Renal cortex interstitium (tissue), 11 donors: ENCODE measurements around the gene TMEM125. TPM values are rescaled to one million over a fixed set of nuclear protein-coding genes. Genes with fewer than 3 reads are reported as not detected.

ENCODE experiments used
- DNase-seq, 11 donors: peaks; one replicate each; pipeline ENCODE4 v3.0.0-alpha.2; 2013; ENCODE audit warnings: low read depth in 9 of 11, low spot score in 4 of 11; ENCODE audit errors: extremely low read depth in 1 of 11
- polyA plus RNA-seq, 3 donors: library from polyadenylated mRNA; unstranded; fragments of 120-200 nt; gene quantifications; one replicate each; pipeline ENCODE4 v1.2.1, GENCODE V29; 2013; ENCODE audit not compliant: insufficient read length in 3 of 3

Gene TMEM125
- polyA plus RNA-seq, 3 donors = 12.7 to 20.1 (median 19.0) TPM

DNA sequence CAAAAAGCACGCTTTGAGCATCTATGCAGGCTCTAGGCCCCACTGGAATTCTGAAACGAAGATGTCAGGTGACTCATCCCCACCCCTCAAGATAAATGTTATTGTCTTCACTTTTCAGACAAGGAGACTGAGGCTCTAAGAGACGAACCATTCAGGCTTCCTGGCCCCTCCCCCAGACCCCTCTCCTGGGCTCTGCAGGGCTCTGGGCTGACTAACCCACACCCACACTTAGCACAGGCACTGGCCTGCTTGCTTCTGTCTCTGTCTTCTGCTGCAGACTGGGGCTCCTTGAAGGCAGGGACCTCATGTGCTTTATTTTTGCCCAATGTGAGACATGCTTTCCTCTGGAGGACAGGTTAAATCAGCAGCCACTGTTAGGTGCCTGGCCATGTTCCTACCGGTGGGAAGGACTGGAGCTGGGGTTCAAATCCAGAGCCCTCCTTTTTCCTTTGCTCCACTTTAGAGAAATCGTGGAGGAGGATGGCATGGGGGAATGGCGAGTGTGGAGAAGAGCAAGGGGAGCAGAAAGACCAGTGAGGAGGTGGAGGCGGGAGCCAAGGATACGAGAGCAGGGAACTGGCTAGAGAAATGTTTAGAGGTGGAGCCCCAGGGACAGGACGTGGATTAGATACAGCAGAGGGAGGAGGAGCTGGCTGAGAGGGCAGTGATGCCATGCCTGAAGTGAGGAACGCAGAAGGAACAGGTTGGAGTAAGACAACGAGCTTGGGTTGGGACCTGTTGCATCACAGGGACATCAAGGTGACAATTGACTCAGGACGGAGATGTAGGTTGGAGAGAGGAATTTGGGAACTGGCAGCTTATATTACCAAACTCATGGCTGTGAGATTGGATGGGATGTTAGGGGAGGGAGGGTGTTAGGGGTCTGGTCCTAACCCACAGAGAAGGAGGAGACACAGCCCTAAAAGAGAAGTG is 1.7 kb downstream of the TMEM125 start:
- no peak for DNase-seq

DNA sequence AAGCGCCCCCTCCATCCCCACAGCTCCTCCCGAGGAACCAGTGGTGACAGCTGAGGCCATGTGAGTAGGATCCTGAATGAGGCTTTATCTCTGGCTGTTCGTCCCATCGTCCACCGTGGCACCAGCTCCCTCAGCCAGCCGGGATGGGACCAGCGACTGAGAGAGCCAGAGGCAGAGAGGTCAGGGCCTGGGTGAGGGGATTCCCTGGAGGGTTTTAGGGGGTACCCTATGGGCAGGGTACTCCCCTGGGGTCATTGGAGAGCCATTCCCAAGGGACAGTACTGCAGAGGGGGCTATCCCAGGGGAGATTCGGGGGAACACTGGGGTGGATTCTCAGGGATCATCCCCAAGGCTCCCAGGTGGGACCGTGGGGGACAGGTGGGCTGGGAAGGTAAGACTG is 2.4 kb downstream of the TMEM125 start:
- no peak for DNase-seq

DNA sequence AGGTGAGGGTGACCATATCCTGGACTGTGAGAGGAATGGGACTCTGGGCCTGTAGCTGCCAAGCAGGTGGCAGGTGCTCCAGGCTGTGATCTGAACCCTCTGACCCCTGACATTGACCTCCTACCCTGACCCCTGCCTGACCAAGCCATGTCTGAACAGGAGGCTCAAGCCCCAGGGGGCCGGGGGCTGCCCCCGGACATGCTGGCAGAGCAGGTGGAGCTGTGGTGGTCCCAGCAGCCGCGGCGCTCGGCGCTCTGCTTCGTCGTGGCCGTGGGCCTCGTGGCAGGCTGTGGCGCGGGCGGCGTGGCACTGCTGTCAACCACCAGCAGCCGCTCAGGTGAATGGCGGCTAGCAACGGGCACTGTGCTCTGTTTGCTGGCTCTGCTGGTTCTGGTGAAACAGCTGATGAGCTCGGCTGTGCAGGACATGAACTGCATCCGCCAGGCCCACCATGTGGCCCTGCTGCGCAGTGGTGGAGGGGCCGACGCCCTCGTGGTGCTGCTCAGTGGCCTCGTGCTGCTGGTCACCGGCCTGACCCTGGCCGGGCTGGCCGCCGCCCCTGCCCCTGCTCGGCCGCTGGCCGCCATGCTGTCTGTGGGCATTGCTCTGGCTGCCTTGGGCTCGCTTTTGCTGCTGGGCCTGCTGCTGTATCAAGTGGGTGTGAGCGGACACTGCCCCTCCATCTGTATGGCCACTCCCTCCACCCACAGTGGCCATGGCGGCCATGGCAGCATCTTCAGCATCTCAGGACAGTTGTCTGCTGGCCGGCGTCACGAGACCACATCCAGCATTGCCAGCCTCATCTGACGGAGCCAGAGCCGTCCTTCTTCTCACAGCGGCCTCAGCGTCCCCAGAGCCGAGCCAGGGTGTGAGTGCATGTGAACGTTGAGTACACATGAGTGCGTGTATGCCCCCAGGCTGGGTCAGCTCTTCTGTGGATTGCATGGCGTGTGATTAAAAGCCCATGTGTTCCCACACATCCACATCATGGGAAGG is 3.1 kb downstream of the TMEM125 start:
- no peak for DNase-seq

DNA sequence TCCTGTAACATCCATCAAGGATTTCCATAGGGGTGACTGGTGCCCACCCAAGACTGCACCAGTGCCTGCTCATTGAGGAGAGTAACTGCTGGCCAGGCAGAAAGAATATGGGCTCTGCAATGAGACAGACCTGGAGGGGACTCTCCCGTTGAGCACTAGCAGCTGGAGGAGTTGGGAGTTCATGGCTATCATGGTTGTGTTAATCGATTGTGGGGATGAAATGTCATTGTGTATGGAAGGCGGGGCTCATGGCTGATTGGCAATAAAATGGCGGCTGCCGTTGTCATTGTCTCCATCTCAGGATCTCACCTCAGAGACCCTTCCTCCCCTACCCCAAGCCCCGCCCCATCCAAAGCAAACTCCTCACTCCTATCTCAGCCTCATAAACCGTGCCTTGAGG is 3.9 kb downstream of the TMEM125 start:
- no peak for DNase-seq

DNA sequence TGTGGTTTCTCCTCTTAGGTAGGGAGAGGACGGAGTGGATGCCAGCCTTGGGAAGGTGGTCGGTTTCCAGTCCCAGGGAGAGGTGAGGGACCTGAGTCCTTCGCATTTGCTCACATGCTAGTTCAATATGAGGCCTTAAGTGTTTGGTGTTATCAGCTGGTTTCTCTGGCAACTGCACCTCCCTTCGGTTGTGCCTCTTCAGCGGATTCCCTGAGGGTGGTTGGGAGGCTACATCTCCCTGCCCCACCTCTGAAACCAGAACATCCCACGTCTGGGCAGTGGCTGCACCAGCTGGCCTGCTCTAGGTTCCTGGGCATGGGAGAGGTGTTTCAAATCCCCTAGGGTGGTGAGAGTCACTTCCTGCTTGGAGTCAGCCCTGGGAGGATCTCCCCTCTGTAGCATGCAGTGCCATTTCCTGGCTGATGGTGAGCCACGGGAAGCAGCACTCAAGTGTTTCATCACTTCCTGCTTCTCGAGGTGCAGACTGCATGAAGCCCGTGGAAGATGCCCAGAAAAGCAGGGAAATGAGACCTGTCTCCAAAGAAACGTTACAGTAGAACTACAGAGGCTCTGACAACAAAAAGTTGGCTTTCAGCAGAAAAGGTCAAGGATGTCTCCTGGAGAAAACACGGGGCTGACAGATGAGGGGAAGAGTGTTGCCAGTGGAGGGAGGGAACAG is 4.5 kb downstream of the TMEM125 start:
- no peak for DNase-seq

DNA sequence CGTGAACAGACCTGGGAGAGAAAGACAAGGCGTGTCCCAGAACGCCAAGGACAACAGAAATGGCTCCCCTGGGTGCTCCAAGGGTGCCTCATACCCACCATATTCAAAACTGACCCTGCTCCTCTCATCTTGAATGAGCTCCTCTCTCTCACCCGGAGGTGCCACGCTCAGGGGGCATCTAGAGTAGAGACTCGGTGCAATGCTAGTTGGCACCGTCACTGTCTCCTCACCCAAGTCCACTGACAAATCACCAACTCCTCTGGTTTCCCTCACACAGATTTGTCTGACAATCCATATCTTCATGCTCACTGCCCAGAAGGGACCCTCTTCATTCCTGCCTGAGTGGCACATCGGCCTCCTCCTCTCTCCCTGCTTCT is 5.0 kb downstream of the TMEM125 start:
- DNase-seq = no peak

DNA sequence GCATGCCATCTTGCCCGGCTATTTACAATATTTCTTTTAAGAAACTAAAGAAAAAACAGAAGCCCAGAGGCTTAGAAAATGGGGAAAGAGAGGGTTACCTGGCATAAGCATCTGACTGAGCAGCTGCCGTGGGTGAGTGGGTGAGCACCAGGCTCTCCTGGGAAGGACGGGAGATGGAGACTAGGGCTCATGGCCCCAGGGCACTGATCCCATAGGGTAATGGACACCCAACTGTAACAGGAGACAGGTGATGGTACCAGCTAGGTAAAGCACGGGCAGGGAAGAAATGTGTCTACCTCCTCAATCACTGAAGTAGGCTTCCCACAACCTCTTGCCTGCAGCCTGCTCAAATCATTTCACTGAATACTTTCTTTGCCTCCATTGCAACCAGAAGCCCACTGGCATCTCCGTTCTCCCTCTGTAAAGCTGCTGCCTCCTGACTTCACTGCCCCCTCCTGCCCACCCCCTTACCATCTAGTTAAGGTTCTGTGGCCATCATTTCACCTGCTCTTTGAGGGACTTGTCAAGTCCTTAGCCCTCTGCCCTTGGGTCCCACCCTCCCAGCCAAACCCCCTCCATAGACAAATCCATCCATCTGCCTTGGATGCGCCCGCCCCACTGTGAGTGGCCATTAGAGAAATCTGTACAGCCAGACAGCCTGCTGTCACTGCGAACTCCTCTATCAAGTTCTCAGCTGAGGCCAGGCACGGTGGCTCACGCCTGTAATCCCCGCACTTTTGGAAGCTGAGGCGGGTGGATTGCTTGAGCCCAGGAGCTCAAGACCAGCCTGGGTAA is 6.2 kb downstream of the TMEM125 start:
- no peak for DNase-seq

DNA sequence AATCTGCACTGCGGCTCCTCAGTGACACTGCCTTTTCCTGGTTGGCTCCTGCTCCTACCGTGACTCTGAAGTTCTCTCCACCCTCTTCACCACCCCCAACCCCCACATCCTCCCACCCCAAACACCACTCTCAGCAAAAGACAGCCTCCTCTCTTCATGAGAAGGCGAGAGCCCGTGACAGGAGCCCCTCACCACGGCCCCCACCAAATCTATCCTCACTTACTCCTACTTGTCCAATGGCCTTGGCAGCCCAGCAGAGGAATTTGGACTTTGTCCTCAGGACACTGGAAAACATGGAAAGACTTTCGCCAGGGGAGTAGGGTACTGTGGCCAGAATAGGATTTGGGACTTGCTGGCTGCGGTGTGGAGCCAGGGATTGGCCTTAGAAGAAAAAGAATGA is 6.9 kb downstream of the TMEM125 start:
- peak in 2 of 11 donors; percentile 36 to 60 for DNase-seq

DNA sequence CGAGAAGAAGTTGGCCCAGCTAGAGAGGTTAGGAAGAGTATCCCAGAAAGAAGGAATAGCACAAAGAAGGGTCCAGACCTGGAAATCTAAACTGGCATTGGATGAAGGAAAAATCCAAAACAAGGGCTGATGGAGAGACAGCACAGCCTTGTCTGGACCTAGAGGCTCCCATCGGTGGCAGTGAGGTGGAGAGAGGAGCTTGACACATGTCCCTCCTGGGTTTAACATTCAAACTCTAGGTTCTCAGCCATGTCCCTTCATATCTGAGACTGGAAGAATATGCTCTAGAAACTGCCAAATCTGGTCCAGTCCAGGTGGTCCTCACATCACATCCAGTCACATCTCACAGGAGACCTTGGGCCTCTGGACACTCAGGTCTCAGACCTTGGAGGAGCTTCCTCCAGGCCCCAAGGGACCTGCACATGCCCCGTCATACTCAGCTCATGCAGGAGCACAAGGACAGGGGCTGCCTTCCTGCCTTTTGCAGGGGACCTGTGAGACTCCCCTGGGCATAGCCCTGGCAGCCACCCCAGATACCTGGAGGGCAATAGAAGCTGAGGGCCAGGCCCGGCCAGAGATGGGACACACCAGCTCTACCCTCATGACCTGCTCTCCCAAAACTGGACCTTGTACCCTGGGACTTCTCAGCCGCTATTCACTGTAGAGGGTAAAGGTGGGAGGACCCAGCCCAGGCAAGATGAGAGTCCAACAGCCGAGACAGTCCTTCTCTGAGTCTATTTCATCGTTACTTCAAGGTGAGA is 7.5 kb downstream of the TMEM125 start:
- no peak for DNase-seq

DNA sequence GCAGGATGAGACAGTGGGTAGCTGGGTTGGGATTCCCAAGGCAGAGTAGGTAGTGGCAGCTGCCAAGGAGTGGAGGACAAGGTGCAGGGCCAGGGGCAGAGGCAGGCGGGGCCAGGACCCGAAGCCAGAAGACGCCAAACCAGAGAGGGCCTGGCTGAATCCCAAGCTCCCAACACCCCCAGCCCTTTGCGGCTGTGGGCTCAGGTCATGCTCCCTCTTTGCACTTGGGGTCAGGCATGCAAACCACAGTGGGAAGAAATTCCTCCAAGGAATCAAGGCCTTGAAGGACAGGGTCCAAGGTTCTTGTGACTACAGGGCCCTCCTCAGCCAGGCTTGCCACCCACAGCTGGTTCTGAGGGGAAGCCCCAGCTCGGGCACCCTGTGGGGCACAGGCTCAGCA is 9.4 kb downstream of the TMEM125 start:
- no peak for DNase-seq

DNA sequence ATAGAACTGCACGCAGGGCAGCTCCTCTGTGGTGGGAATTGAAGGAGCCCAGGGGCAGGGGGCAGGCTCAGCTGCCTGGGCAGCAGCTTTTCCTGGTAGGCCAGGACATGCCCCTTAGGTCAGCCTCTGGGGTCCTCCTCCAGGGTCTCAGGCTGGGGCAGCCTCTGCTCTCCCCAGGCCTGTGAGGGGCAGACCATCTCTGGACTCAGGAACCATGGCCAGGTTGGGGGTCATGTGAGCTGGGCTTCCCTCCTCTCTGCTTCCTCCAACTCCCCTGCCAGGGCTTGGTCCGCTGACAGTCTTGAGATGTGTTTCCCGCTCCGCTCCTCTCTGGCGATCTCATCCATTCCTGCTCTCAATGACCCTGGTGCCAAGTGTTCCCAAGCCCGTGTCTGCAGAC is 9.9 kb downstream of the TMEM125 start:
- no peak for DNase-seq

DNA sequence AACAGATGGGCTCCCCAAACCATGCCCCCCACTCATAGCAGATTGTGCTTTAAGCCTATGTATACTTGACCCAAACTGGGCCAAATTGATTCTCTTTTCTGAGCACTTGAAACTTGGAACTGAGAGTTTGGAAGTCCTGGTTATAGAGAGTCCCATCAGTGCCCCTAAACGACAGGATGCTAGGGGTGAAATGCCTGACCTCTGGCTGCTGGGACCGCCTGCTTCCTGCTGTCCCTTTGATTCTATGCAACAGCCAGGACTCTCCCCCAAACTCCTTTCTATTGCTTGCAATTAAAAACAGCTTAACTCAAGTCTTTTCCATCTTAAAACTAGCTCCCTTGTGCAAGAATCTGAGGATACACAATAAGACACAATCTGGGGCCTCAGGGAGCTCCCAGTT is 10.9 kb downstream of the TMEM125 start:
- DNase-seq = peak in 1 of 11 donors; percentile 31

DNA sequence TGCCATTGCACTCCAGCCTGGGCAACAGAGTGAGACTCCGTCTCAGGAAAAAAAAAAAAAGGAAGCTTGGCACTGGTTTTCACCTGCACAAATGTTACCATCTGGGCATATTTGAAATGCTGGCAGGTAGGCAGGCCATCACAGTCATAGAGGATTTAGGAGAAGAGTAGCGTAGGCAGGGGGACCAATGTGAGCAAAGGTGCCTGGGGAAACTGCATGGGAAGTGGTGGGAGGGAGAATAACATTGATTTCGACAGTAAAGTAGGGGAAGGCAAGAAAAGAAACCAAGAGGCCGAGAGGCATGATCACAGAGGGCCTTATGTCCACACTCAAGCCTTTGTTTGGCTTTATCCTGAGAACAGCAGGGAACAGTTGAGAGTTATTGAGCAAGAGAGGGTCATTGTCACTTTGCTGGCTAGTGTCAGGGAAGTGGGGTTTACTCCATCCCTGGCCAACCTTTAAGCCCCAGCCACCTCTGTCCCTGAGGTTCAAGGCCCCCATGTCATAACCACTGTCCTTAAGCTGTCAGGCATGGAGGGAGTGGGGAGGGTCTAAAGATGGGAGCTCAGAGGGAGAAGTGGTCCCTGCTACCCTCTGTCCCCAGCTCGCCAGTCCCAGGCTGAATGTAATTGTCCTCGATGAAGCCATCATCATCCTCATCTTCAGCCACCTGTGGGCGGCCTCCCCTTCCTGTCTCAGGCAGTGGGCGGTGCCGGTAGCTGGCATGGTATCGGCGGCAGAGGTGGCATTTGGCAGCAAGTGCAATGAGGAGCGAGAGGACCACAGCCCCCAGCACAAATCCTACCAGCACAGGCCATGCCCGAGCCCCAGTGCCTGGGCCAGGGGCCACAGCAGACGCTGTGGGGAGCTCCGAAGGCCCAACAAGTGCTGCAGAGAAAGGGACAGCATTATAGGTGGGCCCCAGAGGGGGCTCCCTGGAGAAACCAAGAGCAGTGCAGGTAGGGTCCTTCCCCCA is 12.7 kb downstream of the TMEM125 start:
- no peak for DNase-seq

DNA sequence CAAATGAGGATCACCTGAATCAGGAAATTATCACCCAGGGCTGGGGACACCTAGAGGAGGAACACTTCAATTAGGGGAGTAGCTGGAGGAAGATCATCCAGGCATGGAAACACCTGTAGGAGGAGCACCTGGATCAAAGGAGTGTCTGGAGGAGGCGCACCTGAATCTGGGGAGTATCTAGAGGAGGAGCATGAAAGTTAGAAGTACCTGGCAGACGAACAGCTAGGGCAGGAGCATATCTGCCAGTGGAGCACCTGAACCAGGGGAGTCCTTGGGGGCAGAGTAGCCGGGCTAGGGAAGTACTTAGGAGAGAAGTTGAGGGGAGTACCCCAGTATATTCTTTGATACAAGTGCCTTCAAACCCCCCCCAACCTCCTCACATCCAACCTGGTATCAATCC is 14.3 kb downstream of the TMEM125 start:
- no peak for DNase-seq

DNA sequence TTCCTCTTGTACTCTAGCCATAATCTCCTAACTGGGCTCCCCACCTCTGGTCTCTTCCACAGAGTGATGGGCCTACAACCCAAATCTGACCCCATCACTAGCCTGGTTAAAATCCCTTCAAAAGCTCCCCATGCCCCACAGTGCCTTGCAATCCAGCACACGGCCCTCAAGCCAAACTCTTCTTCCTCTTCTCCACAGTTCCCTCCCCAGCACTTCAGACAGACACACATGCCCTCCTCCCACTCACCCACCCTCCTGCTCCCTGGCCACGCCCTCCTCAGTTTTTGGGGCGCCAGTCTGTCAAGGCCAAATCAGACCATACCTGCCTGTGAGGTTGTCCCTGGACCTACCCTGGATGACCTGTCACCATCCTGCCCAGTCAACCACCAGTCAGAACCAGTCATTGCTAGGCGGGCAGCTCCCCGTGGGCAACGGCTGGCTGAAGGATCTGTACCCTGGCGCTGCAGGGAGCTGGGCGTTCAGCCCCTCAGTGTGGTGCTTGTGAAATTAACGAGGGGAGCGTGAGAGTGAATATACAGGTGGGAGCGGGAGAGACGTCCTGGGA is 14.8 kb downstream of the TMEM125 start:
- no peak for DNase-seq

DNA sequence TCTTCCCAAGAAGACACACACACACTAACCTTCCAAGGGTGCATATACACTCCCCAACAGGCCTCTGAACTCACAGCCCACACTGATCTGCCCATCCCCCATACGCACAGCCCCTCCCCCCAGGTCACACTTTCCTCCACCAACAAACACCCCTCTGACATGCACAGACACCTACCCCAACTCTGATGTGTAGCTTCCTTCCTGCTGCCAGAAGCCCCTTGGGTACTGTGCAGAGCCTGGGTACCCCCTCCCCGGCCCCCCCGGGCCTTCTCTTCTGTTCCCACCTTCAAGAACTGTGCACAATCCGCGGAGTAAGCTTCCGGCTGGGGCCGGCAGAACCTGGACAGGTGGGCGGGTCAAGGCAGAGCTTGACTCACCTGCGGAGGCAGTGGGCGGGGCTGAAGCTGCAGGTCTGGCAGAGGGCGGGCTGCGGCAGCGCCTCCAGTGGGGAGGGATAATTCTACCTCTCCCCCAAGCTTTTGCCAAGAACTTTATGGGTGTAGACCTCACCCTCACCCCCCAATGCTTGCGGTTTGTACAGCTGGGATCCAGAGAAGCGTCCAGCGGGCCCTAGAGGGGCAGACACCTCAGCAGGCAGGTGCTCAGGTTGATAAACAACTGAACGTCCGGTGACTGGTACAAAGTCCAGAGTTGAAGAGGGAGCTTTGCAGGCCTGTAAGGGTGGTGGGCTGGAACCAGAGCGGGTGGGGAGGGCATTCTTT is 15.6 kb downstream of the TMEM125 start, which contains the start of gene C1orf210:
Gene C1orf210 (minus strand): TSS at position 313 of the 722 bp plus-strand sequence. CDS start 2,311 bp downstream, outside the sequence.
- peak in 5 of 11 donors; percentile 37 to 69 (median 55) for DNase-seq
